Neural progenitor cell (in vitro differentiated cells): ENCODE measurements around the gene PLN. TPM values are rescaled to one million over a fixed set of nuclear protein-coding genes. Genes with fewer than 3 reads are reported as not detected.

Experiments used
- DNase-seq: peaks from one replicate; pipeline ENCODE4 v3.0.0-alpha.2; 2016; ENCODE audit warnings: low spot score
- H2AFZ ChIP-seq: fragments of 200-600 bp; sonication (generic); replicated peaks from 2 replicates; pipeline ENCODE4 v1.6.1; 2016; ENCODE audit warnings: antibody characterized with exemption
- H3F3A ChIP-seq: fragments of 200-600 bp; sonication (generic); 2 replicates; pipeline ENCODE4 v1.6.1; 2016; ENCODE audit warnings: antibody characterized with exemption, low read depth
- H3K27ac ChIP-seq: fragments of 200-600 bp; sonication (generic); 2 replicates; pipeline ENCODE4 v1.5.1; 2016; ENCODE audit warnings: mild to moderate bottlenecking
- H3K27me3 ChIP-seq: fragments of 200-600 bp; sonication (generic); 2 replicates; pipeline ENCODE4 v1.6.1; 2016; ENCODE audit warnings: mild to moderate bottlenecking, moderate library complexity
- H3K36me3 ChIP-seq: fragments of 200-600 bp; sonication (generic); 2 replicates; pipeline ENCODE4 v1.5.1; 2016
- H3K4me1 ChIP-seq: fragments of 200-600 bp; sonication (generic); 2 replicates; pipeline ENCODE4 v1.6.1; 2016; ENCODE audit warnings: mixed run types
- H3K4me2 ChIP-seq: fragments of 200-600 bp; sonication (generic); 2 replicates; pipeline ENCODE4 v1.6.1; 2016
- H3K4me3 ChIP-seq: fragments of 200-600 bp; sonication (generic); 2 replicates; pipeline ENCODE4 v1.5.1; 2016
- H3K79me2 ChIP-seq: fragments of 200-600 bp; sonication (generic); 2 replicates; pipeline ENCODE4 v1.6.1; 2016; ENCODE audit warnings: low read depth
- H3K9ac ChIP-seq: fragments of 200-600 bp; sonication (generic); 2 replicates; pipeline ENCODE4 v1.6.1; 2016
- H3K9me3 ChIP-seq: fragments of 200-600 bp; sonication (generic); 2 replicates; pipeline ENCODE4 v1.5.1; 2016; ENCODE audit warnings: low read depth
- H4K20me1 ChIP-seq: fragments of 200-600 bp; sonication (generic); 2 replicates; pipeline ENCODE4 v1.6.1; 2016; ENCODE audit warnings: low read depth
- H3K27ac Mint-ChIP-seq: 3 replicates; pipeline ENCODE4 v1.8.0; 2021; ENCODE audit warnings: mixed read lengths
- H3K27me3 Mint-ChIP-seq: 2 replicates; pipeline ENCODE4 v1.8.0; 2022; ENCODE audit warnings: low read depth, mild to moderate bottlenecking, inconsistent platforms, moderate library complexity, mixed read lengths; ENCODE audit not compliant: insufficient read depth
- H3K36me3 Mint-ChIP-seq: 3 replicates; pipeline ENCODE4 v1.8.0; 2021; ENCODE audit warnings: mixed read lengths
- H3K4me1 Mint-ChIP-seq: 3 replicates; pipeline ENCODE4 v1.8.0; 2021; ENCODE audit warnings: mixed read lengths
- H3K4me3 Mint-ChIP-seq: 3 replicates; pipeline ENCODE4 v1.8.0; 2021; ENCODE audit warnings: mild to moderate bottlenecking, moderate library complexity, mixed read lengths
- H3K9me3 Mint-ChIP-seq: 3 replicates; pipeline ENCODE4 v1.8.0; 2020; ENCODE audit warnings: mixed read lengths
- EZH2 ChIP-seq: fragments of 200-600 bp; sonication (generic); IDR thresholded peaks from 2 replicates; pipeline ENCODE4 v1.6.1; 2017; ENCODE audit warnings: antibody characterized with exemption, mild to moderate bottlenecking, moderate library complexity
- EZH2phosphoT487 ChIP-seq: fragments of 200-600 bp; sonication (generic); IDR thresholded peaks from 2 replicates; pipeline ENCODE4 v1.6.1; 2017; ENCODE audit warnings: antibody characterized with exemption
- total RNA-seq: library from RNA; depleted of rRNA; stranded (reverse); fragments of >200 nt; gene quantifications from 2 replicates; pipeline ENCODE4 v1.2.3, GENCODE V29; 2015; ENCODE audit warnings: low replicate concordance
- TF ChIP-seq, protein P1 (sequence below): fragments of 200-600 bp; sonication (generic); IDR thresholded peaks from 2 replicates; pipeline ENCODE4 v1.5.1; 2017; ENCODE audit warnings: antibody characterized with exemption, mild to moderate bottlenecking

PLN gene
- total RNA-seq, 1 donor from 2014 or later = not detected

DNA sequence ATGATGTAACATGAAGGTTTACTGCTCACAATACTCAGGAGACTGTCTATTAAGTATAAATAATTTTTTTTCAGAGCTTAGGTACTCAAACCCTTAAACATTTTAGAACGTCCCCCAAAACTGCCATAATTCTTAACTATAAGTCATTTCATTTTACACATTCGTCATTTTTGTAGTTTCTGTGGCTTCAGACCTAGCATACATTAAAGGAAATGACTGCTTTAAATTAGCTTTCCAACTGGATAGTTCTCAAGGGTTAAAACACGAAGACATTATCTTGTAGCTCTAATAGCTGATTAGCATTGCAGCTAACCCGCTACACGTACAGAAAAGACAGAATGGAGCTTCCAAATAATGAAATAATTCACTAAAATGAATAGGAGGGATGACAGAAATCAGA, 24.9 kb upstream of the PLN start:
- Histone ChIP-seq H3K4me3 (no peak overlapping the region), H3K27me3 (no peaks in the 10 kb centered on the region), H3K4me2 (no peak overlapping the region), H3F3A (no peaks in the 10 kb centered on the region), H4K20me1 (no peaks in the 10 kb centered on the region), H3K9me3 (no peaks in the 10 kb centered on the region), H3K27ac (no peak overlapping the region), H2AFZ (no peak overlapping the region), H3K4me1 (no peaks in the 10 kb centered on the region), H3K9ac (no peak overlapping the region), H3K79me2 (no peaks in the 10 kb centered on the region), H3K36me3 (no peaks in the 10 kb centered on the region)
- TF ChIP-seq EZH2 (no peak), EZH2phosphoT487 (no peak)
- TF ChIP-seq, protein P1, sequence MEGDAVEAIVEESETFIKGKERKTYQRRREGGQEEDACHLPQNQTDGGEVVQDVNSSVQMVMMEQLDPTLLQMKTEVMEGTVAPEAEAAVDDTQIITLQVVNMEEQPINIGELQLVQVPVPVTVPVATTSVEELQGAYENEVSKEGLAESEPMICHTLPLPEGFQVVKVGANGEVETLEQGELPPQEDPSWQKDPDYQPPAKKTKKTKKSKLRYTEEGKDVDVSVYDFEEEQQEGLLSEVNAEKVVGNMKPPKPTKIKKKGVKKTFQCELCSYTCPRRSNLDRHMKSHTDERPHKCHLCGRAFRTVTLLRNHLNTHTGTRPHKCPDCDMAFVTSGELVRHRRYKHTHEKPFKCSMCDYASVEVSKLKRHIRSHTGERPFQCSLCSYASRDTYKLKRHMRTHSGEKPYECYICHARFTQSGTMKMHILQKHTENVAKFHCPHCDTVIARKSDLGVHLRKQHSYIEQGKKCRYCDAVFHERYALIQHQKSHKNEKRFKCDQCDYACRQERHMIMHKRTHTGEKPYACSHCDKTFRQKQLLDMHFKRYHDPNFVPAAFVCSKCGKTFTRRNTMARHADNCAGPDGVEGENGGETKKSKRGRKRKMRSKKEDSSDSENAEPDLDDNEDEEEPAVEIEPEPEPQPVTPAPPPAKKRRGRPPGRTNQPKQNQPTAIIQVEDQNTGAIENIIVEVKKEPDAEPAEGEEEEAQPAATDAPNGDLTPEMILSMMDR = no peak
- H3K36me3 Mint-ChIP-seq = peaks cover 19% of the 10 kb centered on the region
- H3K4me3 Mint-ChIP-seq = no peak overlapping the region
- no peaks in the 10 kb centered on the region for H3K4me1 Mint-ChIP-seq
- no peaks in the 10 kb centered on the region for H3K27me3 Mint-ChIP-seq
- no peak overlapping the region for H3K27ac Mint-ChIP-seq
- H3K9me3 Mint-ChIP-seq = no peaks in the 10 kb centered on the region
- DNase-seq = no peak

DNA sequence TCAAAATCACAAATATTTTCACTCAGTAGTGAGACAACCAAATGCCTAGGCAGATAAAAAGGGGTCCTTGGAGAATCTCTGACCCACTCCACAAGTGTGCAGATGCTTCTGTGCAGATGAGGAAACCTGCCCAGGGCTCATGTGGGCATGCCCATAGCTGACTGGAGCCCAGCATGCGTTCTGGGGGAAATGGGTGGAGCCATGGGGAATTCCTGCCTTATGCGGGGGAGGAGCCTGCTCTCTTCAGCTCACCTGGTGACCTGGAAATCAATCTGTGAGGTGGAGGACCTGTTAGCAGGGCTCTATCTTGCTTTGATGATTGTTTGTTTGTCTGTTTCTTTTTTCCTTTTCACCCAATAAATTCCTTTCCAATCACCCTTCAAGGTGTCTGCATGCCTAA, 23.4 kb upstream of the PLN start:
- Mint-ChIP-seq H3K4me3 (no peak overlapping the region), H3K36me3 (peaks cover 14% of the 10 kb centered on the region), H3K27ac (no peak overlapping the region), H3K27me3 (no peaks in the 10 kb centered on the region), H3K4me1 (no peaks in the 10 kb centered on the region), H3K9me3 (no peaks in the 10 kb centered on the region)
- no peak overlapping the region for H3K4me3 ChIP-seq
- no peaks in the 10 kb centered on the region for H3K36me3 ChIP-seq
- H2AFZ ChIP-seq = no peak overlapping the region
- no peaks in the 10 kb centered on the region for H3F3A ChIP-seq
- H3K9ac ChIP-seq = no peak overlapping the region
- H3K9me3 ChIP-seq = no peaks in the 10 kb centered on the region
- no peaks in the 10 kb centered on the region for H3K4me1 ChIP-seq
- H3K27ac ChIP-seq = no peak overlapping the region
- no peak overlapping the region for H3K4me2 ChIP-seq
- H4K20me1 ChIP-seq = no peaks in the 10 kb centered on the region
- no peaks in the 10 kb centered on the region for H3K79me2 ChIP-seq
- DNase-seq = no peak
- H3K27me3 ChIP-seq = no peaks in the 10 kb centered on the region
- TF ChIP-seq EZH2phosphoT487 = no peak
- TF ChIP-seq EZH2 = no peak
- TF ChIP-seq, protein P1 = no peak

DNA sequence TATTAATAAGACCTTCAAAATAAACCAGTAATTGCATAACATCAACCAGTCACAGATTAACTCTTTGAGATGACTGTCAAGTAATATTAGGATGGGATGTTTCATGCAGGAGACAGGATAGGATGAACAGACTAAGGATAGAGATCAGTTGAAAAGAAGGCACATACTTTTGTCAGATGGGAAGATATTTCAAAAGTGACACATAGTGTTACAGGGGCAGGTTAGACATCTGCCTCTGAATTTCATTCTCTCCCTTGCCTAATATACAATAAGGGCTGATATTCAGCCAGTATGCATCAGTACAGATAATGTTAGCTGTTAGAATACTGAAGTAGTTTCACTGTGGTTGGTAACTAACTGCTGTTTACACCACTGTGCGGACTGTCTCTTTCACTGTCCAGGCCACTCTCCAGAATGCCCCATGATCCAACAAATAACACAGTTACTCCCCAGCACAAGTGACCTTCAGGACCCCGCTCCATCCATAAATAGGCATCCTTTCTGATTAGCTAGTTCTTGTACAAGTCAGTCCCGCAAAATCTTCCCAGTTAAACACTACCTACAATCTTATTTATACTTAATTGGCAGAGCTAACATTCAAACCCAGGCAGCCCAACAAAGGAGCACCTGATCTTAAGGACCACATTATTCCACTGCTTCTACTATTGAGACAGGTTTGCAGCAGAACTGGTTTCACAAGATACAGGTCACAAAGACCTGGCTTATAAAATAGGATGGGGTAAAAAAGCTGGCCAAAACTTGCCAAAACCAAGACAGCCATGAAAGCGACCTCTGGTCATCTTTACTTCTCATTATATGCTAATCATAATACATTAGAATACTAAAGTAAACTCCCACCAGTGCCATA, 21.9 kb upstream of the PLN start:
- Histone ChIP-seq H3K79me2 (no peaks in the 10 kb centered on the region), H3K9me3 (peaks cover 3% of the 10 kb centered on the region), H3K9ac (no peak overlapping the region), H3K36me3 (no peaks in the 10 kb centered on the region), H3K27ac (no peak overlapping the region), H3K4me1 (no peaks in the 10 kb centered on the region), H3K27me3 (no peaks in the 10 kb centered on the region), H3K4me3 (no peak overlapping the region), H2AFZ (no peak overlapping the region), H4K20me1 (no peaks in the 10 kb centered on the region), H3F3A (no peaks in the 10 kb centered on the region), H3K4me2 (no peak overlapping the region)
- H3K27me3 Mint-ChIP-seq = no peaks in the 10 kb centered on the region
- DNase-seq = no peak
- no peaks in the 10 kb centered on the region for H3K4me1 Mint-ChIP-seq
- no peak for TF ChIP-seq EZH2
- TF ChIP-seq EZH2phosphoT487 = no peak
- TF ChIP-seq, protein P1 = no peak
- no peak overlapping the region for H3K4me3 Mint-ChIP-seq
- H3K9me3 Mint-ChIP-seq = peaks cover 5% of the 10 kb centered on the region
- H3K36me3 Mint-ChIP-seq = peaks cover 13% of the 10 kb centered on the region
- H3K27ac Mint-ChIP-seq = no peak overlapping the region
